ENCODE measurements around the gene SNX8.

The SNX8 gene

DNA sequence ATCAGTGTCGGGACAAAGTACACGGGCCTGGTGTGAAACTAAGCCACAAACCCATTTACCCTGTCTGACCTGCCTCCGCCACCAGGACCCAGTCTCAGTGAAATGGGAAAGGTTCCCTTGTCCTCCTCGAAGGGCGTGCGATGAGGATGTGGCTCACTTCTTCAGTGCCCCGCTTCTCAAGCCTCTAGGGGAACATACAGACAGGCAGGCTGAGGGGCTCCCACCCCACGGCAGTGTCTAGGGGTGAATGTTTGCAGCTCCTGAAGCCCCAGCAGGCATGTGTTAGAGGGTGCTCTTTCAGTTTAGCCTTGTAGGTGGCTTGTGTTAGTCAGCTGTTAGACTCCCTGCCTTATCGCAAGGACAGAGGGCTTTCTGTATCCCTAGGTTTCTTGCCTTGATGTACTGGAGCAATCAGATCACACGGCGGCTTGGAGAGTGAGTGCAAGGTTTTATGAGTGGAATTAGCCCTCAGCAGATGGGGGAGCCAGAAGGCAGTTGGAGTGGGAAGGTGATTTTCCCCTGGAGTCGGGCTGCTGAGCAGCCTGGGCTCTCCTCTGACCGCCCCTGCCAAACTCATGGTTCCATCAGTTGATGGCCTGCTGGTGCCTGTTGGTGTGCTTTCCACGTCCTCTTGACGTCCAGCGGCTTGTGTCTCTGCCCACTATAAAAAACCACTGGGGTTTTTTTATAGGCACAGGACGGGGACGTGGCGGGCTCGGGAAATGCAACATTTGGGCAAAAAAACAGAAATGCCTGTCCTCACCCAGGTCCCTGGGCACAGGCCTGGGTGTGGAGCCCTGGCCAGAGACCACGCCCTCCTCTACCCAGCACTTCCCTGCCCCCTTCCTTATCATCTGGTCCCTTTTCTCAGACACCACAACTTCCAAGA lies 71.5 kb downstream of the SNX8 start:
- DNase-seq (ENCODE audit: low spot score) = no peak

- DNase-seq (ENCODE audit: low spot score) = peak; percentile 76
Measured at GRCh38 chr7:2241580-2242540, 72.4 kb downstream of the SNX8 start, which contains the start of the genes MRM2 and NUDT1. TSS of gene MRM2 (minus strand) at chr7:2242205. CDS start at chr7:2242169, 36 bp downstream. TSS of gene NUDT1 (plus strand) at chr7:2242226. CDS start at chr7:2244575, 2,349 bp downstream.

GRCh38 chr7:2239242-2239641 lies 75.0 kb downstream of the SNX8 start:
- no peak for DNase-seq (ENCODE audit: low spot score)

GRCh38 chr7:2237109-2237602 lies 77.1 kb downstream of the SNX8 start:
- DNase-seq (ENCODE audit: low spot score) = no peak

- DNase-seq (ENCODE audit: low spot score) = no peak
Measured at GRCh38 chr7:2233926-2234325, 80.3 kb downstream of the SNX8 start.

DNA sequence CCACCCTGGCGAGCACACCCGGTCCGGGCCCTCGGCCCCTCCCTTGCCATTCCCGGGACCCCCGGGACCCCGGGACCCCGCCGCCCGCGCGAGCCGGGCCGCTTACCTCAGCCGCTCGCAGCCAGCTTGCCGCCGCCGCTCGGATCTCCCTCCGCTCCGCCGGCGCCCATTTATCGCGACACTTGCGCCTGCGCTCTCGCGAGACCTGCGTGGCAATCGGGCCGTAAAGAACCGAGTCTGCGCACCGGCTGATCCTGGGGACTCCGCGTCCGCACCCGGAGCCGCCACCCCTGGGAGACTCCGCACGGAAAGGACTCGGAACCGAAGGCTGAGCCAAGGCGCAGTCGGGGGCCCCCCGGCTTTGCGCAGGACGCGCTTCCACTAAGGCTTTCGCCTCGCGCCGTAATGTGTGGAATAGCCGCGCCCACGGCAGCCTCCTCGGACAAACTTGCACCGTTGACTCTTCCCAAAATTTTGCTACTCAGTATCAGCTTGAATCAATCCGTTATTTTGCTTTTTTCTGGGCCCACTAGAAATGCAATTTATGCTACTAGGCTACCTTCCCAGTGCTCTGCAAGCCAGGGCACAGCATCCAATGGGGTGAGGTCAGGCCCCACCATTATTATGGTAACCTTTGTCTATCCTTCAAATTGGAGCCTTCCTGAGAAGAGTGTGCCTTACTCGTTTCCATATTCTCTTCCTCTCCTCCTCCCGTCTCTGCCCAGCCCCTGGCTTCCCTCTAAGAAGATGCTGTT lies 81.3 kb downstream of the SNX8 start, which contains the start of gene MAD1L1:
MAD1L1 (minus strand) TSS at position 180 of the 755 bp plus-strand sequence. CDS start 2,812 bp downstream, outside the sequence.
- peak; percentile 73 for DNase-seq (ENCODE audit: low spot score)

DNA sequence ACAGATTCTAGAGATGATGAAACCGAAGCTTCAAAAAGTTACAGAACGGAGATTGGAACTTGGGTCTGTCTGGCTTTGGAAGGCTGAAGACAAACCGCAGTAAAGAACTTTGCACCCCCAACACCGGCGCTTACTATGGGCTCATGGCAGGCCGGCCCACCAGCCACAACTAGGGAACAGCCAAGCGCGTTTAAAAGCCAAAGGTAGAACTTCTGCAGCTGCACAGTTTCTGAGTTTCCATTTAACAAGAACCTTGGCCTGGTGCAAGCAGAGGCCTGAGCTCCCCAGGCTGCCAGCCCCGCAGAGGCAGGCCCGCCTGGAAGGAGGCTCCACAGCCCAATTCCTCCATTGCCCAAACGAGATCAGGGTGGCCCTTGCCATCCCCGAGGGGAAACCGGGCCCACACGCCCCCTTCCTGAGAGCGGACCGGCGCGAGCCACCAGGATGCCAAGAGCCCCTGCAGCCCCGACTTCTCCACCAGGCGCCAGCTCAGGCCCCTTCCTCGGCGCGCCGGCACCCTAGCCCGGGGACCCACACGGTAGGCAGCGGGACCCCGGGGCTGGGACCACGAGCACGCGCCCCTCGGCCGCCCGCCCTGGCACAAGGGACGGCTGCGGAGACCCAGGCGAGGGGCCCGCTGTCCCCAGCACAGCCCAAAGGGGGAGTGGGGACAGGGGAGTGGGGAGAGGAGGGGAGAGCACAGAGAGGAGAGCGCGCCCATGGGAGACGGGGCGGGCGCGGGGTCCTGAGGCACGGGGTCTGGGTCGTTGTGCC lies 82.1 kb downstream of the SNX8 start:
- no peak for DNase-seq (ENCODE audit: low spot score)

- no peak for DNase-seq (ENCODE audit: low spot score)
Measured at GRCh38 chr7:2230882-2231281, 83.4 kb downstream of the SNX8 start.

GRCh38 chr7:2230226-2230625 lies 84.0 kb downstream of the SNX8 start:
- DNase-seq (ENCODE audit: low spot score) = no peak

- DNase-seq (ENCODE audit: low spot score) = no peak
Measured at GRCh38 chr7:2229467-2229866, 84.8 kb downstream of the SNX8 start.

GRCh38 chr7:2228921-2229320 lies 85.3 kb downstream of the SNX8 start:
- no peak for DNase-seq (ENCODE audit: low spot score)

- DNase-seq (ENCODE audit: low spot score) = no peak
Measured at GRCh38 chr7:2227699-2228098, 86.5 kb downstream of the SNX8 start.

GRCh38 chr7:2225830-2226229 lies 88.4 kb downstream of the SNX8 start:
- no peak for DNase-seq (ENCODE audit: low spot score)

DNA sequence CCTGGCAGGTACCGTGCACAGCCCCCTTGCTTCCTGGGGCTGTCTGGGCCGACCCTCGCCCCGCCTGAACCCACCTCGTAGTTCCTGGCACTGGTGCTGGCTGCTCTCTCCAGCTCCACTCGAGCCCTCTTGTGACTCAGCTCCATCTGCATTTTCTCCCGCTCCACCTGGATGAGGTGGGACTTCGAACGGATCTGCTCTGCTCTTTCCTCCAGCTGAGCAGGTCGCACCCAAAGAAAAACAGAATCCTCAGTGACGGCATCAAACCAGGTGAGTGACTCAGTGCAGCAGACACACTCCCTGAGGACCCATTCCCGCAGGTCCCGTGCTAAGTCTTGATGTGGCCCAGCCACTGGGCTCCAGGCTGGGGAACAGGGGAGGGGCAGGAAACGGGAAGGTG lies 88.9 kb downstream of the SNX8 start:
- DNase-seq (ENCODE audit: low spot score) = no peak

- DNase-seq (ENCODE audit: low spot score) = no peak
Measured at GRCh38 chr7:2224934-2225333, 89.3 kb downstream of the SNX8 start.

GRCh38 chr7:2224491-2224928 lies 89.7 kb downstream of the SNX8 start:
- no peak for DNase-seq (ENCODE audit: low spot score)

- no peak for DNase-seq (ENCODE audit: low spot score)
Measured at GRCh38 chr7:2223321-2223720, 90.9 kb downstream of the SNX8 start.

GRCh38 chr7:2222516-2222915 lies 91.7 kb downstream of the SNX8 start:
- no peak for DNase-seq (ENCODE audit: low spot score)

DNA sequence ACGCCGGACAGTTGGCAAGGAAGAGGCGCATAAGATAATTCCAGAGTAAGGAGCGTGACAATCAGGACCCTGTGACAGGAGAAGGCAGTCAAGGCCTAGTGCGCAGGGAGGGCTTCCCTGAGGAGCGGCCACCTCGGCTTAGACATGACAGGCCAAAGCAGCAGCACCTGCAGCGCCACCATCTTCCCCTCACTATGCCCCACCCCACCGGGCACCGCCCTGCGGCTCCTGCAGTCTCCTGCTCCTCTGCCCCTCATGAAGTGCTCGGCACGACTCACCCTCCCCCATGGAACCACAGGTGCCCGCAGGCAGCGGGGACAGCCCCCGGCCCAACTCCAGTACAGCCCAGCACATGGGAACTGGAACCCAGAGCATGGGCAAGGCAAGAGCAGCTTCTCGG lies 93.3 kb downstream of the SNX8 start:
- DNase-seq (ENCODE audit: low spot score) = no peak

DNA sequence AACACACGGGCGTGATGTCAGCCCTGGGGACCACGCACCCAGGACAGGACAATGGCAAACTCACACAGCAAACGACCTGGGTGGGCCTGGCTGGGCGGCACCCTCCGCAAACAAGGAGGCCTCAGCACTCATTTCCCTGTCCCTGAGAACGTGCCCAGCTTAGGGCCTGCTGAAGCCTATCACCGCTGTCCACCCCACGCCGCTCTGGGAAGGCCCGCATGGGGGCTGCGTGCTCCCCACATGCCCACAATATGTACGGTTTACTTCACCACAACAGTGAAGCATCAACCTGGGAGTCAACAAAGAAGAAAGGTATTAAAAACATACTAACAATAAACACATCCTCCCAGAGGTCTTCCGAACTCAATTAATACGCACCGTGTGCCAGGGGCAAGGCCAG lies 93.7 kb downstream of the SNX8 start:
- DNase-seq (ENCODE audit: low spot score) = no peak

DNA sequence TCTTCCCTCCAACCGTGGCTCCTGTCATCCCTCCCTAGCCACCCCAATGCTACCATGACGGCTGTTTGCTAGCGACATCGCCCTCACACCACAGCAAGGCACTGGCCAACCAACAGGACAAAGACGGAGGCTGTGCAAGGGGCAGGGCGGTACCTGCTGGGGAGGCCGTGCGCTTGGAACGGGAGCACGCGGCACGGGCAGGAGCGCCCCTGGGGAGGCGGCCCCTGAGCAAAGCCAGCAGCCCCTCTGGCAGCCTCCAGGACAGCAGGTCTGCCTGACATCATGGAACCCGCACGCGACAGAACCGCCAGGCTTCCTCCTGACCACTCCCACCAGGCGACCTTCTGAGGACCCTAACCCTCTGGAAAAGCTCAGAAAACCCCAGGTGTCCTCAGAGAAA lies 94.2 kb downstream of the SNX8 start:
- DNase-seq (ENCODE audit: low spot score) = no peak
